Progenitor cell of endocrine pancreas (in vitro differentiated cells): Measurements from ENCODE around the gene VILL. TPM values are rescaled to one million over a fixed set of nuclear protein-coding genes. Genes with fewer than 3 reads are reported as not detected.

Experiments used
- DNase-seq: peaks from one replicate; pipeline ENCODE4 v3.0.0; 2021; ENCODE audit warnings: low spot score; ENCODE audit not compliant: unreplicated experiment
- H3K27ac Mint-ChIP-seq: 2 replicates; pipeline ENCODE4 v1.8.0; 2021; ENCODE audit warnings: mild to moderate bottlenecking, moderate library complexity, mixed read lengths
- H3K27me3 Mint-ChIP-seq: 2 replicates; pipeline ENCODE4 v1.8.0; 2021; ENCODE audit warnings: mixed read lengths
- H3K36me3 Mint-ChIP-seq: 2 replicates; pipeline ENCODE4 v1.8.0; 2022; ENCODE audit warnings: mixed read lengths; ENCODE audit not compliant: insufficient read depth
- H3K4me1 Mint-ChIP-seq: 2 replicates; pipeline ENCODE4 v1.8.0; 2021; ENCODE audit warnings: low read depth, mixed read lengths
- H3K4me3 Mint-ChIP-seq: 2 replicates; pipeline ENCODE4 v1.8.0; 2021; ENCODE audit warnings: low read depth, mild to moderate bottlenecking, moderate library complexity, mixed read lengths
- H3K9me3 Mint-ChIP-seq: 2 replicates; pipeline ENCODE4 v1.8.0; 2021; ENCODE audit warnings: low read depth, mixed read lengths
- total RNA-seq: library from RNA; stranded (reverse); gene quantifications from 2 replicates; pipeline ENCODE4 v1.2.1, GENCODE V29; 2021
- TF ChIP-seq, protein P1 (sequence below): fragments of 200-600 bp; sonication (generic); IDR thresholded peaks from one replicate; pipeline ENCODE4 v1.5.0; 2021; ENCODE audit warnings: antibody characterized with exemption, mild to moderate bottlenecking; ENCODE audit not compliant: unreplicated experiment

The VILL gene
- total RNA-seq, 1 donor from 2014 or later, result 6.8 TPM

DNA sequence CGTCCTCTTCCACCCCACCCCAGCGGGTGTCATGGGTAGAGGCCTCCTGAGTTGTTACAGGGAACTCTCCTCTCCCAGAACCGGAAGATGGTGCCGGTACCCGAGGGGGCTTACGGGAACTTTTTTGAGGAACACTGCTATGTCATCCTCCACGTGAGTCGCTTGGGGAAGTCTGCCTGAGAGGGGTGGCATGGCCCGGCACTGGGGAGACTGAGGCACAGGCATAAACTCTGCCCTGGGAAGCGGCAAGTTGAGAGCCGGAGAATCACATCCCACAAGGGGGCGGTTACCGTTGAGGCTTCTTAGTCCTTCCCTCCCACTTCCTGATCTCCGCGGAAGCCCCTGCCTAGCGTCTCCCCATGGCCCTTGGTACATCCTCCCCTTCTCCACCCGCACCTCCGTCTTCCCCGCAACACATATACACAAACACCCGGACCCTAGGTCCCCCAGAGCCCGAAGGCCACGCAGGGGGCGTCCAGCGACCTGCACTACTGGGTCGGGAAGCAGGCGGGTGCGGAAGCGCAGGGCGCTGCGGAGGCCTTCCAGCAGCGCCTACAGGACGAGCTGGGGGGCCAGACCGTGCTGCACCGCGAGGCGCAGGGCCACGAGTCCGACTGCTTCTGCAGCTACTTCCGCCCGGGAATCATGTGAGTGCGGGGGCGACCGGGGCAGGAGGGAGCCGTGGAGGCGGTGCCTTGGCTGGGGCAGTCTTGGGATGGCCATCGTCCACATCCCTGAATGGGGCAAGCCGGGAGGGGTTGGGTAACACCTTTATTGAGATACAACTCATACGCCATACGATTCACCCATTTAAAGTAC lies 3.4 kb downstream of the VILL start:
- peaks cover 39% of the 10 kb centered on the region for H3K4me1 Mint-ChIP-seq
- no peak overlapping the region for H3K27ac Mint-ChIP-seq
- no peaks in the 10 kb centered on the region for H3K36me3 Mint-ChIP-seq
- DNase-seq, result no peak
- TF ChIP-seq, protein P1, sequence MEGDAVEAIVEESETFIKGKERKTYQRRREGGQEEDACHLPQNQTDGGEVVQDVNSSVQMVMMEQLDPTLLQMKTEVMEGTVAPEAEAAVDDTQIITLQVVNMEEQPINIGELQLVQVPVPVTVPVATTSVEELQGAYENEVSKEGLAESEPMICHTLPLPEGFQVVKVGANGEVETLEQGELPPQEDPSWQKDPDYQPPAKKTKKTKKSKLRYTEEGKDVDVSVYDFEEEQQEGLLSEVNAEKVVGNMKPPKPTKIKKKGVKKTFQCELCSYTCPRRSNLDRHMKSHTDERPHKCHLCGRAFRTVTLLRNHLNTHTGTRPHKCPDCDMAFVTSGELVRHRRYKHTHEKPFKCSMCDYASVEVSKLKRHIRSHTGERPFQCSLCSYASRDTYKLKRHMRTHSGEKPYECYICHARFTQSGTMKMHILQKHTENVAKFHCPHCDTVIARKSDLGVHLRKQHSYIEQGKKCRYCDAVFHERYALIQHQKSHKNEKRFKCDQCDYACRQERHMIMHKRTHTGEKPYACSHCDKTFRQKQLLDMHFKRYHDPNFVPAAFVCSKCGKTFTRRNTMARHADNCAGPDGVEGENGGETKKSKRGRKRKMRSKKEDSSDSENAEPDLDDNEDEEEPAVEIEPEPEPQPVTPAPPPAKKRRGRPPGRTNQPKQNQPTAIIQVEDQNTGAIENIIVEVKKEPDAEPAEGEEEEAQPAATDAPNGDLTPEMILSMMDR, result no peak
- no peaks in the 10 kb centered on the region for H3K9me3 Mint-ChIP-seq
- peaks cover 7% of the 10 kb centered on the region for H3K27me3 Mint-ChIP-seq
- peak overlapping the region; percentile 76 for H3K4me3 Mint-ChIP-seq

DNA sequence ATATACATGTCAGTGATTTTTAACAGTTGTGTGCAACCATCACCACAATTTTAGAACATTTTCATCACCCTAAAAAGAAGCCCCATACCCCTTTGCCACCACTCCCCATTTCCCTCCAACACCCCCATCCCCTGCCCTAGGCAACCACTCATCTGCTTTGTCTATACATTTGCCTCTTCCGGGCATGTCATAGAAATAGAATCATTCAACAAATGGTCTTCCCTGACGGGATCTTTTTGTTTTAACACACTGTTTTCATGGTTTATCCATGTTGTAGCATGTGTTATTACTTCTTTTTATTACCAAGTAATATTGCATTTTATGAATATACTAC lies 4.0 kb downstream of the VILL start:
- TF ChIP-seq, protein P1, result no peak
- no peak overlapping the region for H3K27ac Mint-ChIP-seq
- DNase-seq, result no peak
- H3K4me1 Mint-ChIP-seq, result peaks cover 35% of the 10 kb centered on the region
- H3K9me3 Mint-ChIP-seq, result no peaks in the 10 kb centered on the region
- peaks cover 2% of the 10 kb centered on the region for H3K36me3 Mint-ChIP-seq
- peaks cover 6% of the 10 kb centered on the region for H3K27me3 Mint-ChIP-seq
- peak overlapping the region; percentile 76 for H3K4me3 Mint-ChIP-seq

DNA sequence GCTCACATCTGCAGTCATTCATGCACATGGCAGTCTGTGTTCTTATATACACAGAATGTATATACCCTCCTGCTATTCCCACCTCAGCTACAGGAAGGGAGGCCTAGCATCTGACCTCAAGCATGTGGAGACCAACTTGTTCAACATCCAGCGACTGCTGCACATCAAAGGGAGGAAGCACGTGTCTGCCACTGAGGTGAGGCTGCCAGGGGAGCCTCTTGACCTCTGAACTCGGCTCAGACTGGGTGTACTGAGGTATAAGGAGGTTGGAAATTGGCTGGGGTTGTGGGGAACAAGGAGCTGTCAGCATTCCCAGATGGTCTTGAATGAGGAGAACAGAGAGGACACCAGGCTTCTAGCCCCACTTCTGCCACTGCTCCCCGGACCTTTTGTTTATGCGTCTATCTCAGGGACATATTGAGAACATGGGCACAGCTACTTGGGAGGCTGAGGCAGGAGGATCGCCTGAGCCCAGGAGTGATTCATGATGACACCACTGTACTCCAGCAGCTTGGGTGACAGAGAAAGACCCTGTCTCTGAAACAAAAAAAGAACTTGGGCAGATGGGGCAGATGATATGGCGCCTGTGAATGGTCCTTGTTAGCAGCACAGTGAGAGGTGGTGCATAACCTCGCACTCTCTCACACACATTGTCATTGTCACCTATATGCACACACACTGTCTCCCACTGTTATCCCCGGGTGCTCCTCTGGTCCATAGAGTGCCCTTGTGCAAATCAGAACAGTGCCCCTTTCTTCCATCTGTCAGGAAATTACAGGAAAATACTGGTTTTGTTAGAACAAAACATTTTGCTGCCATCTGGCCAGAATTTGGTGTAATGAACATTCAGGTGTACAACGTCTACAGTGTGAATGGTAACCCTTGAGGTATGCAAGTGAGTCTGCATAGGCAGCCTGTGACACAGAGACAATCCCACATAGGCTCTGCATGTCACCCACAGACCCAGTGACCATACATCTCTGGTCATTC lies 5.4 kb downstream of the VILL start:
- H3K4me3 Mint-ChIP-seq, result no peak overlapping the region
- H3K9me3 Mint-ChIP-seq, result no peaks in the 10 kb centered on the region
- peaks cover 2% of the 10 kb centered on the region for H3K36me3 Mint-ChIP-seq
- no peak for DNase-seq
- no peak overlapping the region for H3K27ac Mint-ChIP-seq
- peaks cover 34% of the 10 kb centered on the region for H3K4me1 Mint-ChIP-seq
- TF ChIP-seq, protein P1, result no peak
- peaks cover 7% of the 10 kb centered on the region for H3K27me3 Mint-ChIP-seq

DNA sequence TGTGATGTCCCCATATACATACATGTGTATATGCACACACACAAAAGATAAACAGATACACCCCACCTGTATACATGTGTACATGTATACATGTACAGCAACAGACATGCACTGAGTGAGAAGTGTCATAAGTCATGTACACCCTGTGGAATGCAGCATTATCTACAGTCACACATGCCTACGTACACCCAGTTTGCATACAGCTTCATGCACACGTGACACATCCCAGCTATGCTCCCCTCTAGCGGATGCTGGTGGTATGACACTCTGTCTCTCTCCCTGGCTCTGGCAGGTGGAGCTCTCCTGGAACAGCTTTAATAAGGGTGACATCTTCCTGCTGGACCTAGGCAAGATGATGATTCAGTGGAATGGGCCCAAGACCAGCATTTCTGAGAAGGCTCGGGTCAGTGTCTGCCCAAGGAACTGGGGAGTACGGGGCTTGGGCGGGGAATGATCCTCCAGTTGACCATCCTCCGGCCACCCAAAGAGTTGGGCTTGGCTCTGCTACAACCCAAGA lies 6.3 kb downstream of the VILL start:
- H3K27me3 Mint-ChIP-seq, result peaks cover 7% of the 10 kb centered on the region
- TF ChIP-seq, protein P1, result peak; percentile 80
- H3K36me3 Mint-ChIP-seq, result peaks cover 2% of the 10 kb centered on the region
- DNase-seq, result peak; percentile 71
- H3K9me3 Mint-ChIP-seq, result no peaks in the 10 kb centered on the region
- H3K4me3 Mint-ChIP-seq, result no peak overlapping the region
- H3K27ac Mint-ChIP-seq, result peak overlapping the region; percentile 70
- H3K4me1 Mint-ChIP-seq, result peaks cover 32% of the 10 kb centered on the region

DNA sequence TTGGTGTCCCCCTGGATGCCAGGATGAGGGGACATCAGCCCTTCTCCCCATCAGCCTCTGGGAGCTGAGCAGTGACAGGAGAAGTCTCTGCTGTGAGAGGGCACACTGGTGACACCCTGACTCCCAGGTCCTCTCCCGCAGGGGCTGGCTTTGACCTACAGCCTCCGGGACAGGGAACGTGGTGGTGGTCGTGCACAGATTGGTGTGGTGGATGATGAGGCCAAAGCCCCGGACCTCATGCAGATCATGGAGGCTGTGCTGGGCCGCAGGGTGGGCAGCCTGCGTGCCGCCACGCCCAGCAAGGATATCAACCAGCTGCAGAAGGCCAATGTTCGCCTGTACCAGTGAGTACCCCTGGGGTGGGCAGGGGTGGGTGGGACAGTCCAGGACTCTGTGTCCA lies 6.8 kb downstream of the VILL start:
- no peak overlapping the region for H3K27ac Mint-ChIP-seq
- H3K27me3 Mint-ChIP-seq, result peaks cover 3% of the 10 kb centered on the region
- H3K4me1 Mint-ChIP-seq, result peaks cover 29% of the 10 kb centered on the region
- H3K36me3 Mint-ChIP-seq, result peaks cover 2% of the 10 kb centered on the region
- H3K4me3 Mint-ChIP-seq, result no peak overlapping the region
- no peaks in the 10 kb centered on the region for H3K9me3 Mint-ChIP-seq
- no peak for DNase-seq
- TF ChIP-seq, protein P1, result no peak
